CD4-positive, alpha-beta T cell treated with Interleukin-15 for 1 hour (primary cell): Measurements from ENCODE around the gene VPS36.
"Not testable (repeated sequence)": the region's sequence is repeated elsewhere in the genome, so short reads cannot be mapped to it uniquely, and the experiment has no call there.

Source experiments
- DNase-seq: peaks from one replicate; pipeline ENCODE4 v3.0.0-alpha.2; 2020

VPS36 gene, protein sequence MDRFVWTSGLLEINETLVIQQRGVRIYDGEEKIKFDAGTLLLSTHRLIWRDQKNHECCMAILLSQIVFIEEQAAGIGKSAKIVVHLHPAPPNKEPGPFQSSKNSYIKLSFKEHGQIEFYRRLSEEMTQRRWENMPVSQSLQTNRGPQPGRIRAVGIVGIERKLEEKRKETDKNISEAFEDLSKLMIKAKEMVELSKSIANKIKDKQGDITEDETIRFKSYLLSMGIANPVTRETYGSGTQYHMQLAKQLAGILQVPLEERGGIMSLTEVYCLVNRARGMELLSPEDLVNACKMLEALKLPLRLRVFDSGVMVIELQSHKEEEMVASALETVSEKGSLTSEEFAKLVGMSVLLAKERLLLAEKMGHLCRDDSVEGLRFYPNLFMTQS

DNA sequence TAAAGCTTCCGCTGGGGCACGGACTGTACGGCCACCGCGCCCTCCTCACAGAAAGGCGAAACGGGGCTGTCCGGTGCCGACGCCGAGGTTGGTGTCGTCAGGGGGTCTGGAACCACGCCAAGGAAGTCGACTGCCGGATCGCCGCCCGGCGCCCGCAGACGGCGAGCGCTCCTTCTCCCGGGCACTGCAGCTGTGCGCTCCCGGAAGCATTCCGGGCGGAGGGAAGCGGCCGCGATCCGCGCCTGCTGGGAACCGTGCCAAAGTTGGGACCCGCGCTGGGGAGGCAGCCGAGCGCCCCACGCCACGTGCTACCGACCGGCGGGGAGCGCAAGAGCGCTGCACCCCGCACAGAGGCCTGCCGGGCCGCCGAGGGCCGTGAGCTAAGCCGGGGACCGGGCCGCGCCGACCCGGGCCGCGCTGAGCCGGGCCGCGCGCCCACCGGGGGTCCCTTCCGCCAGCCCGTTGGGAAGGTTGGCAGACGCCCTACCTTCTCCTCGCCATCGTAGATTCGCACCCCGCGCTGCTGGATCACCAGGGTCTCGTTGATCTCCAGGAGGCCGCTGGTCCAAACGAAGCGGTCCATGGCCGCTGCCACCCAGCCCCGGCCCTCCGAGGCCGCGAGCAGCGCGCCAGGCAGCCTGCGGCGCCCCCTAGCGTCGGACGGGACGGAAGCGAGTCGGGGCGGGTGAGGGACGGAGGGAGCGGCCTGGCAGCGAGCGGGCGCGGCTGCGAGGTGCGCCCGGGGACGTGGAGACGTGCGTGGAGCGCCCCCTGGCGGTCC lies at the start of gene VPS36:
Gene VPS36, minus strand, starts transcription at position 623 of the 781 bp plus-strand sequence. Its CDS starts 40 bp downstream, at position 583.
- DNase-seq = peak; percentile 94

DNA sequence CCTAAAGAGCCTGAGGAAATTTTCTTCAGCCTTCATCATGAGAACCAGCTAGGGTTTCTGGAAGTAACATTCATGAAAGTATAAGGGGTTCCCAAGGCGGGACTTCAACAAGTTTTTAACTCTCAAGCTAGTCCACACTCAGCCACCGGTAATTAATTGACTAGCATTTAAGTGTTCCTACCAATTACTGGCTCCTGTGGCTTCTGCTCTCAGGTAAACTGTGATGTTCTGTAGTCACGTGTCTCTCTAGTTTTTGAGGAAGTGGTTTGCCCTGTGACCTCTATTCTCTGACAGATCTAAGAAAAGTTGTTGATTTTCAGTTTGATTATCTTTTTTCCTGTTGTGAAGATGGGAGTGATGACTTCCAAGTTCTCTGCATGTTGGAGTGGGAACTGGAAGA lies 47.5 kb upstream of the VPS36 start:
- not testable (repeated sequence) for DNase-seq

DNA sequence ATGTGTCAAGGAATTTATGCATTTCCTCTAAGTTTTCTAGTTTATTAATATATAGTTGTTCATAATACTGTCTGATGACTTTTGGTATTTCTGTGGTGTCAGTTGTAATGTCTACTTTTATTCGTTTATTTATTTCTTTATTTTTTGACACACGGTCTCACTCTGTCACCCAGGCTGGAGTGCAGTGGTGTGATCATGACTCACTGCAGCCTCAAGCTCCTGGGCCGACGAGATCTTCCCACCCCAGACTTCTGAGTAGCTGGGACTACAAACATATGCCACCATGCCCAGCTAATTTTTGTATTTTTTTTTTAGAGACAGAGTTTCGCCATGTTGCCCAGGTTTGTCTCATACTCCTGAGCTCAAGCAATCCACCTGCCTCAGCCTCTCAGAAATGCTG lies 43.8 kb upstream of the VPS36 start:
- DNase-seq = not testable (repeated sequence)

DNA sequence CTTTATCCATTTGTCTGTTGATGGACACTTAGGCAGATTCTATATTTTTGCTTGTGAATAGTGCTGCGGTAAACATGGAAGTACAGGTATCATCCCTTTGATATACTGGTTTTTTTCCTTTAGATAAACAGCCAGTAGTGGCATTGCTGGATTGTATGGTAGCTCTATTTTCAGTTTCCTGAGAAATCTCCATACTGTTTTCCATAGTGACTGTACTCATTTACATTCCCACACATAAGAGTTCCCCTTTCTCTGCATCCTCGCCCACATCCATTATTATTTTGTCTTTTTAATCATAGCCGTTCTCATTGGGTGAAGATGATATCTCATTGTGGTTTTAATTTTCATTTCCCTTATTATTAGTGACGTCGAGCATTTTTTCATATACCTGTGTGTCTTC lies 40.6 kb upstream of the VPS36 start:
- not testable (repeated sequence) for DNase-seq

DNA sequence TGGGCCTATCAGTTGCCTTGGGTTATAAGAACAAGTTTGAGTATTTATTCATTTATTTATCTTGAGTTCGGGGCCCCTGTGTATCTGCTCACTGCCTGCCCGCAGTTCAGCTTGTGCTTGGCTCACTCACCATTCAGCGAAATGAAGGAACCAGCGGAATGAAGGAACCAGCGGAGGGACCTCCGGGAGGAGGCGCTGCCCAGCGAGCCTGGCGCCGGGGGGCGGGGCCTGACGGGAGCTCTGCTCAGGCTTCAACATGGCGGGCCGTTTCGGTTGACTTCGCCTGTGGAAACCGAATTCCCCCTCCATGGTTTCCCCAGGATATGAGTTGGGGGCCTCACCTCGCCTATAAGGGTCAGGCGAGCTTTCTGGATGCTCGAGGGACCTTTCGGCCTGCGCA lies 38.3 kb upstream of the VPS36 start:
- not testable (repeated sequence) for DNase-seq

DNA sequence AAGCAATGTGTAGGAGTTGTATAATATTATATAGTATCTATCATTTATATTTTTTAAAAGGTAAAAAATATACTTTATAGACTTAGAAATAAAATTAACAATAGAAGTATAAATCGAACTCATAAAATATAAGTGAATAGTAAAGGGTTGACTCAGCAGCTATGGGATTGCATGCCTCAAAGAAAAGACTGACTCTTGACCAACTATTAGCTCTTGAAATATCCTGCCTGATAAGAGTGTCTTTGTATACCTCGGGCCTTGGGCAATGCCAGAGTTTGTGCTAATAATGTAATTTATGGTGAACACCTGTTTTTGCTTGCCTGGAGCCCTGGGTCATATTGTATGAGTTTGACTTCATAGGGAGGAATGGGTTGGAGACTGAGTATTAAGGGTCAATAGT lies 36.6 kb upstream of the VPS36 start:
- not testable (repeated sequence) for DNase-seq

DNA sequence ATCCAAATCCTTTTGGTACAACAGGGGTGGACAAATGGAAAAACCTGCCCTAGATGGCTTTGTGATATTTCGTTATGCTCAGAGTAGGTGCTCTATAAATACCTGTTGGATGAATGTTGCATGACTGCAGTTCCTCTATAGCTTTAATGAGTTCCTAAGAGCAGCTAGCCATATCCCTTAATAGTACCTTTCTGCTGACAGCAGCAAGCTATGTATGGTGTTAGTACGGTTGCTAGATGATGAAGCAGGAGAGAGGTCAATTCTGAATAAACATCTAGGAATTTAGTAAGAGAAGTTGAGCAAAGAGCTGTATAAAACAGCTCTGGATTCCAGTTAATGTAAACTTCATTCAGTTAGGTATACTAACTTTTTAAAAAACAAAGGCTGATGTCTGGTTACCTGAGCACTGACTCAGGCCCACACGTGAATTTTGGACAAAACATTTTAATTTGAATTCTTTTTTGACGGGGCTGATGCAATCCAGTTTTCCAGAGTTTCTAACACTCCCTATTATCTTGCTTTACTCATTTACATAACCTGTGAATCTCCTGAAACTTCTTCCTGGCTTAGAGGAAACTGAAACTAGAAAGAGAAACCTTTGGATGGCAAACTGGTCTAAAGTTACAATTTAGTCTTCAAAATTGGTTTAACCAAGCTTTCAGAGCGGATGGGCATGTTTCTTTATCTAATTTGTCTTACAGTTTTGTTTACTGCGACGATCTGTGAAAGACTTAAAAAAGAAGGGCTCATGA lies 30.4 kb upstream of the VPS36 start:
- DNase-seq = not testable (repeated sequence)

DNA sequence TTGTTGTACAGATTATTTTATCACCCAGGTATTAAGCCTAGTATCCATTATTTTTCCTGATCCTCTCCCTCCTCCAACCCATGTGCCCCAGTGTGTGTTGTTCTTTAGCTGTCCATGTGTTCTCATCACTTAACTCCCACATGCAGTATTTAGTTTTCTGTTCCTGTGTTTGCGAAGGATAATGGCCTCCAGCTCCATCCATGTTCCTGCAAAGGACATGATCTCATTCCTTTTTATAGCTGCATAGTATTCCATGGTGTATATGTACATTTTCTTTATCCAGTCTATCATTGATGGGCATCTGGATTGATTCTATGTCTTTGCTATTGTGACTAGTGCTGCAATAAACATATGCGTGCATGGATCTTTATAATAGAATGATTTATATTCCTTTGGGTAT lies 18.1 kb upstream of the VPS36 start:
- DNase-seq = not testable (repeated sequence)

DNA sequence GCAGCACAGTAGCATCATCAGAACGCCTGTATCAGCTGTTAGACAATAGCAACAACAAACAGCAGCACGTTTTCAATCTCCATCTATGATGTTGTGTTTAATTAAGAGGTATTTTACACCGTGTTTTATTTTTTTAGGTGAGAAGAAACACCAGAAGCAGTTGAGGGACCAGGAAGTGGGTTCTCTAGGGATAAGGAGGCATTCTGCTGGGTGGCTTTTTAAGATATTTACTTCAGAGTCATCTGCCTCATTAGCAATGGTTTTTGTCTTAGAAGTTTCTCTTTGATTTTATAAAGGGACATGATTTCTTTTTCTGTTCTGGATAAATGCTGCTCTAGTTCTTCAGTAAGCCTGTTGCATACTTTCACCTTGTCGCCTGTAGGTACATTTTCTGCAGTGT lies 13.1 kb upstream of the VPS36 start:
- no peak for DNase-seq

DNA sequence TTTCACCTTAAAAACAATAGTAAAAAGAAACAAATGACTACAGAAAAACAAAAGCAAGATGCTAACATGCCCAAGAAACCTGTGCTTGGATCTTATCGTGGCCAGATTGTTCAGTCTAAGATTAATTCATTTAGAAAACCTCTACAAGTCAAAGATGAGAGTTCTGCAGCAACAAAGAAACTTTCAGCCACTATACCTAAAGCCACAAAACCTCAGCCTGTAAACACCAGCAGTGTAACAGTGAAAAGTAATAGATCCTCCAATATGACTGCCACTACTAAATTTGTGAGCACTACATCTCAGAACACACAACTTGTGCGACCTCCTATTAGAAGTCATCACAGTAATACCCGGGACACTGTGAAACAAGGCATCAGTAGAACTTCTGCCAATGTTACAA lies 10.8 kb upstream of the VPS36 start:
- no peak for DNase-seq

DNA sequence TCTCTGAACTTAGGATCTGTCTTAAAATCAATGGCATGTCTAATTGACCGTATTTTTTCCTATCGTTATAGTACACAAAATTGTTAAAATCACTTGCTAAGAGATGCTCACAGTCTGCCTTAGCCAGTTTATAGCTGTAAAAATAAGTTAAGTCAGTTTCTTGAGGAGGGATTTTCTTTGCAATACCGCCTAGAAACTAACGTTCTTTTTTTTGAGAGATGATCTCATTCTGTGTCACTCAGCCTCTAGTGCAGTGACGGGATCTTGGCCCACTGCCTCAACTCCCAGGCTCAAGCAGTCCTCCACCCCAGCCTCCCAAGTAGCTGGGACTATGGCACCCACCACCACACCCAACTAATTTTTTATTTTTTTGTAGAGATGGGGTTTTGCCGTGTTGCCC lies 9.2 kb upstream of the VPS36 start:
- no peak for DNase-seq

DNA sequence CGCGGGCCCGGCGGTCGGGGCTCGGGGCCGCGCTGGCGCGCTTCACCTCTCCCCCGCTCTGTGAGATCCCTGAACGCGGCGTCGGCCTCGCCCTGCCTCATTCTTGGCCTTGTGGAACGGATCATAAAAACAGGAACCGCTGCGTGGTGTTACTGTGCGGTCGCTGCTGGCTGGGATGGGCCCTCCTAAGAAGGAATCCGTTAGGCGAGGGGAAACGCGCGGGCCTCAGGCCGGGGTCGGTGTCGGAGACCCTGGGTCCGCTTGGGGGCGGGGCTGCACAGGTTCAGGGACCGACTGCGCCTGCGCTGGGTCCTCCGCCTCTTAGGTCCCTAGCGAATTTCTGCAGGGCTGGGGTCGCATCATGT lies 5.2 kb upstream of the VPS36 start:
- DNase-seq = peak; percentile 68

DNA sequence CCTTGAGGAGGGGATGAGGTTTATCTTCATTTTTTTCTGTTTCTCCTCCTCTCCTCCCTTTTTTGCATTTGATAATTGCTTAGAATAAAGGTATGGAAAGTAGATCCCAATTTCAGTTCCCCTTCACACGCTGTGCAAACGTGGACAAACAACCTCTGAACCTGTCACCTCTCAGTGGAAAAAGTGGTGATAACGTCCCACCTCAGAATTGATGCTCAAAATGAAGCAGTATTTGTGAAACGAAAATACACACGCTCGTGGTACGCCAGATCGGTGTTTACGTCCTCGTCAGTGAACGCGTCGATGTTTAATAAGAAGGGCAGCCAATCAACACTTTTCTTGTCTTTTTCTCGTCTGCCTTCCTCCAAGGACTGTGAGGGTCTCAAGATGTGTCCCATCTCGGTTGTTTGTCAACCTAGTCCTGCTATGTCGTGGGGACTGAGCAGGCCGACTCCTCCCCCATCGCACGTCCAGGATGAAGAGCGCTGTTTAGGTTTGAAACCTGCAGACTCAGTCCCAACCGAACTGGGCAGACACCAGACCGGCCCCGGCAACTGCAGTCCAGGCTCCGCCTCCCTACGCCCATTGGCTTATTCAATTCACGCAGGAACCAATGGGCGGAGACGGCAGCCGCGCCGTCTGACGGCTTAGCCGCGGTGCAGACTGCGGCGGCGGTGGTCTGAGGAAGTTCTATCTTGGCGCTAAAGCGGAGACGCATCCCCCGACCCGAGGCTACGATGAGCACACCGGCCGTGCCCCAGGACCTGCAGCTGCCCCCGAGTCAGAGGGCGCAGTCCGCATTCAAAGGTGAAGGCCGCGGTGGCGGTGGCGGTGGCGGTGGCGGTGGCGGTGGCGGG lies 4.6 kb upstream of the VPS36 start, which contains the start of gene CKAP2:
Gene CKAP2, plus strand, starts transcription at position 659 of the 857 bp plus-strand sequence. Its CDS starts 79 bp downstream, at position 738.
- peak; percentile 94 for DNase-seq

DNA sequence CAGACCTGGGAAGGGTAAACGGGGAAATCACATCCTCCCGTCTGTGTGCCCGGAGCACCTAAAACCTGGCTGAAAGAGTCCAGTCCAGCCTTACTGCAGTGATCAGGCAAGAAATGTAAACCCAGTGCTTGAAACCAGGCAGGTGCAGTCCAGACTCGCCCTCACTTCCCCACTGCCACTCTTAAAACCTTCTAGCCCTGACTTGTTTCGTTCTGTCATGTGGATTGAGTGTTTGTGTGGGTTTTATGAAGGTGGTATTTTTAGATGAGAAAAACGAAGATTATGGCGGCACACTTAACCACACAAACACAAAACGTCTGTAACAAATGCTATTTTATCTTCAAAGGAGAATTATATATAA lies 4.0 kb upstream of the VPS36 start:
- DNase-seq = peak; percentile 42

DNA sequence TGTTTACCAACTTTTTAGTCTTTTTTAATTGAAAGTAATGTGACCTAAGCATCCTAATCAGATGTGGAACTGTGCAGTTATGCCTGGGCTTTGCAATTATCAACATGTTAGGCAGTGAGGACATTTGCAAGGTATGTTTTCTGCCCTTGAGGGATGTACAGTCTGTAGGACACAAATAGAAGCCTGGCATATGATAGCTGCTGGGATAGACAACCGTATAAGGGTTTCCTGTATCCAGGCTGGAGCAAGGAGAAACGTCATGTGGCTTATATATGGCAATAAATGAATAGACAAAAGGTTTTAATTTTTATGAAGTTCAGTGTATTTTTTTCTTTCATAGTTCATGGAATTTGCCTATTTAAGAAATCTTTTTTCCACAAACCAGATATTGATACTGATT lies 2.0 kb upstream of the VPS36 start:
- DNase-seq = no peak

DNA sequence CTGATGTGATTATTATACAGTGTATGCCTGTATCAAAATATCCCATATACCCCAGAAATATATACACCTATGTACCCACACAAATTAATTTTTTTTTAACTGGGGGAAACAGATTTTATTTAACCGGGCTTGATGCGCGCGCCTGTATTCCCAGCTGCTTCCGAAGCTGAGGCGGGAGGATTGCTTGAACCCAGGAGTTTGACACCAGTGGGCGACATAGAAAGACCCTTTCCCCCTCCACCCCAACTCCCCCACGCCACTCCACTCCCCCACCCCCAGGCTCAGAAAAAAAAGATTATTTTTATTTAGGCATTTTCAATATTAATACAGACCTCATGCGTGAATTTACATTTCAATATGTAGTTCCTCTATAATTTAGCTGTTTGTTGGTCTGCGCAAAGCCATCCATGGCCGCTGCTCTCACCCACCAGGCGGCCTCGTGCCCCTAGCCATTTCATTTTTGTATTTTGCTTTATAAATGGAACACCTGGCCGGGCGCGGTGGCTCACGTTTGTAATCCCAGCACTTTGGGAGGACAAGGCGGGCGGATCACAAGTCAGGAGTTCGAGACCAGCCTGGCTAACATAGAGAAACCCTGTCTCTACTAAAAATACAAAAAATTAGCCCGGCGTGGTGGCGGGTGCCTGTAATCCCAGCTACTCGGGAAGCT lies 836 bp upstream of the VPS36 start:
- no peak for DNase-seq

DNA sequence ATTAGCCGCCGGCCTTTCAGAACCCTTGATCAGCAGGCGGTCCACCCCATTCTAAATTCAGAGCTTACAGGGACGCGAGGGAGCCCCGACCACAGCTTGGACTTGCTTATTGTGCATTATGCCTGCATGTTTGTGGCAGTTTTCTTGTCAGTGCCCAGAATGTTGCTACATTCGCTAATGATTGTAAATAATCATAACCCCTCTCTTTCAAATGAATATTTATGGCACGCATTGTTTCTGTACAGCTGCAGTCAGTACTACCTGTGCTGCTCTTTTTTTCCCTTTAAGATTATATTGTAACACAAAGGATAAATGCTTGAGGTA lies 321 bp upstream of the VPS36 start:
- no peak for DNase-seq

DNA sequence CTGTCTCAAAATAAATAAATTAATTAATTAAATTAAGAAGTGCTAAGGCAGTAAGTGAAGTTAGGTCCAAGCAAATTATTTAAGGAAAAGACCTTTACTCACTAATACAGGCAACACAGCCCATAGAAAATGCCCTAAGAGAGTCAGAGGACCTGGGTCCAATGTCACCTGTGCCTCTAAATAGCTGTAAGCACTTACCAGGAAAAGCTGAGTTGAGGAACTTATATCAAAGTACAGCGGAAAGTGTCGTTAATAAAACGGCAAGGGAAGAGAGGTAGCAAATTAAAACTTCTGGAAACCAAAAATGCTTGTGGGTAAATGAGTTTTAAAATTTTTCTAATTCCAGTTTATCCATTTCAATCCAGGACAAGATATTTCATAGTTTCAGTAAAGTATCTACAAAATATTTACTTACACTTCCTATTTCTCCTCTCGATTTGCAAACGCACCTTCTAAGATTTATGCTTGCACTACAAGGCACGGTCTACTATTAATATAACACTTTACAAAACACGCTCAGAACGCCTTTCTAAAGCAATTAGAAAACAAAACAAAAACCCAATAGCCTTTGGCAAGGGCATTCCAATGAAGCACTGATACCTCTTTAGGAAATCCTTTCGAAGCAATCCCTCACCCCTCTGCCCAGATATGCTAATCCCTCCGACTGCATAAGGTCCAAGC lies 963 bp downstream of the VPS36 start:
- no peak for DNase-seq

DNA sequence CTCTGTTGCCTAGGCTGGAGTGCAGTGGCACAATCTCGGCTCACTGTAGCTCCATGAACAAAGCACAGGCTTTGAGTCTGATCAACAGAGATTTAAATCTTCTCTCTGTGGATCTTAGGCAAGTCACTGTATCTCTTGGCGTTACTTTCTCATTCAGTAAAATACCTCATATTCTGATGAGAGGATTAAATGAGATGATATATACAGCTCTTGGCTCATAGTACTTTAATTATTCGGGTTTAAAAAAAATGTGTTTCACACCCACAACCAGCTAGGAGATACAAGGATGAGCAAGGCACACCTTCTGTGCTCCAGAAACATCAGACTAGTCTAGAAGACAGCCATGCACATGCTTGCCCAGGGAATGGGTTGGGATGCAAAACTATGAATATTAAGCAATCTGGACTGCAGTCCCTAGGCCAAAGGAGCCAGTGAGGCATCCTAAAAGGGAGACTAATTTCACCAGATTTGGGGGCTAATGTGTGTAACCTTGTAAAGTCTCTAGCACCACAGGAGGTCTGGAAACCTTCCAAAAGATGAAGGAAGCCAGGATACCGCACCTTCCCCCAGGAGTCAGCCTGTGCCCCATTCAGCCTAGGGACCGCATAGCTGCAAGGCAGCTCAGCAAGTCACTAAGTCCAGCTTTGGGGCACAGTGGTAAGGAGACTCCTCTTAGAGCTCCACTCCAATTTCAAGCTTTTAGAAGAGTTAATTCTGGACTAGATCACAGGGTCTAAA lies 2.5 kb downstream of the VPS36 start:
- DNase-seq = no peak

DNA sequence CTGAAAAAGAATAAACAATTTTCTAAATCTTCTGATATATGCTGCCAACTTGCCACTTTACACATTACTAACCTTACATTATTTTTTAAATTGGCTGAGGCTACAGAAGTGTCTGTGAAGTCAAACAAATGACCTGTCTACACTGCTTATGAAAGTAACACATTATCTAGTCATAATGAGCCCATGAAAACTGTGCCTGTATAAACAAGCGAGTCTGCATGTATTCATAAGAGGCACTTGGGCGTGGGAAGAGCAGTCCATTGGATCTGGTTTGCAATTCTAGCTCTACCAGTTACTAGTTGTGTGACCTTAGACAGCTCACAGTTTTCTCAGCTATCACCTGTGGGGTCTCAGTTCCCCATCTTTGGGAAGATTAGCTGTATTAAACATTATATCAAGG lies 3.1 kb downstream of the VPS36 start:
- DNase-seq = no peak

DNA sequence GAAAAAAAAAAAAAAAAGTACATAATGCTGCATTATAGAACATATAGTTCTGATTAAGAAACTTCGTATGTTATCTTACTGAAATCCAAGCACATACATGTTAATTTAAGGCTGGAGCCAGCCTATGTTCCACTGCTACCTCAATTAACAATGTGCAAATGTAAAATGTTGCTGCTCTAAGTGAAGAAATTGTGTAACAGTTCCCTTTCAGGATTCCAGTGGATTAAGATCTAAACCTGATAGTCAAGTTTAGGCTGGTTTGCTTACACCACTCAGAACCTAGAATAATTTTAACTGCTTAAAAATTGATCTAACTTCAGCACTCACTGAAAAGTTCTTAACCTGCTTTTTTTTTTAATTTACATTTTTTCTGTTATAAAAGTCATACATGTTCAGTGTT lies 4.2 kb downstream of the VPS36 start:
- no peak for DNase-seq
